ENCODE results near the gene TTC36.

TTC36 gene

GRCh38 chr11:118497831-118498230 lies 29.4 kb upstream of the TTC36 start:
- DNase-seq (ENCODE audit: extremely low spot score): no peak
- CTCF ChIA-PET: interaction anchor here (1.0 to 2.8 kb wide), 3 partner anchors 9 to 326 kb away, joined by 3 to 15 read pairs (median 4); no protein-coding TSS in a partner anchor

GRCh38 chr11:118503216-118503615 lies 24.1 kb upstream of the TTC36 start:
- no peak for TF ChIP-seq CTCF (IDR thresholded peaks at IDR 0.05; ENCODE audit: control extremely low read depth, extremely low read depth, low read depth, missing control alignments)
- CTCF ChIA-PET: interaction anchor here (0.9 to 1.9 kb wide), 3 partner anchors 12 to 40 kb away, joined by 3 to 5 read pairs (median 4); no protein-coding TSS in a partner anchor
- POLR2A ChIA-PET: no interaction called here
- no peak for DNase-seq (ENCODE audit: extremely low spot score)

More at GRCh38 chr11:118497831-118498230, 29.4 kb upstream of the TTC36 start:
- POLR2A ChIA-PET: no interaction called here
- TF ChIP-seq CTCF (IDR thresholded peaks at IDR 0.05; ENCODE audit: control extremely low read depth, extremely low read depth, low read depth, missing control alignments): no peak

GRCh38 chr11:118511601-118512000 lies 15.7 kb upstream of the TTC36 start:
- ChIA-PET CTCF (interaction anchor here (1.9 kb wide), 1 partner anchor 16 kb away, joined by 6 read pairs; the partner anchor contains the start of gene TTC36), POLR2A (no interaction called here)
- DNase-seq (ENCODE audit: extremely low spot score): no peak
- no peak for TF ChIP-seq CTCF (IDR thresholded peaks at IDR 0.05; ENCODE audit: control extremely low read depth, extremely low read depth, low read depth, missing control alignments)

- DNase-seq (ENCODE audit: extremely low spot score): no peak
- TF ChIP-seq CTCF (IDR thresholded peaks at IDR 0.05; ENCODE audit: control extremely low read depth, extremely low read depth, low read depth, missing control alignments): no peak
- ChIA-PET POLR2A (no interaction called here), CTCF (interaction anchor here (1.0 kb wide), 1 partner anchor 13 kb away, joined by 3 read pairs; no protein-coding TSS in a partner anchor)
These were observed 13.2 kb upstream of the TTC36 start for GRCh38 chr11:118514103-118514502.

GRCh38 chr11:118519549-118519948 lies 7.7 kb upstream of the TTC36 start:
- no peak for TF ChIP-seq CTCF (IDR thresholded peaks at IDR 0.05; ENCODE audit: control extremely low read depth, extremely low read depth, low read depth, missing control alignments)
- POLR2A ChIA-PET: no interaction called here
- no peak for DNase-seq (ENCODE audit: extremely low spot score)
- CTCF ChIA-PET: no interaction called here

- ChIA-PET CTCF (interaction anchor here (1.1 kb wide), 1 partner anchor 12 kb away, joined by 4 read pairs; no protein-coding TSS in a partner anchor), POLR2A (no interaction called here)
- DNase-seq (ENCODE audit: extremely low spot score): no peak
- TF ChIP-seq CTCF (IDR thresholded peaks at IDR 0.05; ENCODE audit: control extremely low read depth, extremely low read depth, low read depth, missing control alignments): no peak
These were observed 5.4 kb upstream of the TTC36 start for GRCh38 chr11:118521892-118522311.
